HL-60 (cell line): ENCODE results near the gene HPD.
A peak's percentile ranks its signal among the peaks of the same experiment; 100 is the strongest.

Experiments used
- DNase-seq, 2 experiments: peaks; one replicate each; pipeline ENCODE4 v3.0.0-alpha.2; 2010 to 2020; ENCODE audit warnings: low read depth in 1 of 2, low spot score in 1 of 2
- H3K27ac ChIP-seq: fragments of 250-450 bp; sonication (Bioruptor Pico); replicated peaks from 2 replicates; pipeline ENCODE4 v1.5.1; 2020; ENCODE audit warnings: mild to moderate bottlenecking, moderate library complexity
- H3K27me3 ChIP-seq: fragments of 250-450 bp; sonication (Bioruptor Pico); 2 replicates; pipeline ENCODE4 v1.5.1; 2021; ENCODE audit warnings: mild to moderate bottlenecking, moderate library complexity; ENCODE audit not compliant: insufficient read depth, poor library complexity, severe bottlenecking
- H3K4me3 ChIP-seq: replicated peaks from 2 replicates; pipeline ENCODE4 v1.5.1; 2011; ENCODE audit warnings: mild to moderate bottlenecking, control low read depth, low read length; ENCODE audit not compliant: insufficient read depth
- GABPA ChIP-seq: IDR thresholded peaks from 2 replicates; pipeline ENCODE4 v1.6.1; 2012; ENCODE audit warnings: low read depth
- POLR2AphosphoS5 ChIP-seq: IDR thresholded peaks from 2 replicates; pipeline ENCODE4 v1.6.1; 2012; ENCODE audit warnings: low read depth
- REST ChIP-seq: IDR thresholded peaks from 2 replicates; pipeline ENCODE4 v1.6.1; 2012; ENCODE audit warnings: low read depth; ENCODE audit not compliant: insufficient replicate concordance
- SPI1 ChIP-seq: IDR thresholded peaks from 2 replicates; pipeline ENCODE4 v1.6.1; 2012; ENCODE audit warnings: low read depth, mild to moderate bottlenecking, borderline replicate concordance
- TF ChIP-seq, protein P1 (sequence below): IDR thresholded peaks from one replicate; pipeline ENCODE4 v1.5.1; 2011; ENCODE audit warnings: low read length, control low read depth, inconsistent platforms; ENCODE audit not compliant: insufficient read depth

HPD gene

DNA sequence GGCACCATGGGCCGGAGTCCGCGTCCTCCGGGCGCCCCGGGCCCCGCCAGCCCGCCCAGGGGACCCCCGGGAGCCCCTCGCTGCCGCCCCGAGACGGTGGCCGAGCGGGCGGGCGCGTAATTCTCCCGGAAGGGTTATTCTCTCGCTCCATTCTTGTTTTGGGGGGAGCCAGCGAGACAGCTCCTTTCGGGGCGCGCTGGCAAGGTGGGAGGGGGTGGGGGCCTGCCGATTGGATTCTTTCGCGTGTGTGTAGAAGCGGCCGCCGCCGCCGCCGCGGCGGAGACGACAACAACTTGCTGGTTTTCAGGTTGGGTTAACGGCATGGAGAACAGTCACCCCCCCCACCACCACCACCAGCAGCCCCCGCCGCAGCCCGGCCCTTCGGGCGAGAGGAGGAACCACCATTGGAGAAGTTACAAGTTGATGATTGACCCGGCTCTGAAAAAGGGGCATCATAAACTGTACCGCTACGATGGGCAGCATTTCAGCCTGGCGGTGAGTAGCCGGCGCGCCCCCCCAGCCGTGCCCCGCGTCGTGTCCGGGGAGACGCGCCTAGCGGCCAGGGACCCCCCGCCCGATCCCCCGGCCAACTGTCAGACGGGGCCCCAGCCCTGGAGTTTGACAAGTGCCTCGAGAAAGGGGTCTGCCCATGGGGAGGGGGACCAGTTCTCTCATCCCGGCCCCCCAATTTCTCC, 54.1 kb downstream of the HPD start:
- Histone ChIP-seq H3K27ac (peak overlapping the region; percentile 91), H3K27me3 (no peaks in the 10 kb centered on the region), H3K4me3 (peak overlapping the region; percentile 82)
- TF ChIP-seq SPI1 (no peak), POLR2AphosphoS5 (no peak)
- peak in 1 of 2 experiments; percentile 80 for DNase-seq

- H3K27me3 ChIP-seq: no peaks in the 10 kb centered on the region
- peak within 1 kb of the TSS; percentile 98 for H3K27ac ChIP-seq
- peak; percentile 80 to 83 for DNase-seq
- H3K4me3 ChIP-seq: peak within 1 kb of the TSS; percentile 82
- no peak for TF ChIP-seq REST
- TF ChIP-seq POLR2AphosphoS5: 0 out of 2 replicates have a peak, but pooled peaks have one; percentile 28
Observed at GRCh38 chr12:121803861-121804416, 54.7 kb downstream of the HPD start, which contains the start of gene SETD1B. SETD1B (plus strand) TSS chr12:121804009; CDS start chr12:121804738, 729 bp downstream.

GRCh38 chr12:121802843-121803698, 55.6 kb downstream of the HPD start:
- Histone ChIP-seq H3K27ac (peak overlapping the region; percentile 98), H3K27me3 (no peaks in the 10 kb centered on the region), H3K4me3 (peak overlapping the region; percentile 46)
- TF ChIP-seq REST (peak; percentile 70), SPI1 (0 out of 2 replicates have a peak, but pooled peaks have one; percentile 22), POLR2AphosphoS5 (peak; percentile 75), GABPA (no peak)
- TF ChIP-seq, protein P1, sequence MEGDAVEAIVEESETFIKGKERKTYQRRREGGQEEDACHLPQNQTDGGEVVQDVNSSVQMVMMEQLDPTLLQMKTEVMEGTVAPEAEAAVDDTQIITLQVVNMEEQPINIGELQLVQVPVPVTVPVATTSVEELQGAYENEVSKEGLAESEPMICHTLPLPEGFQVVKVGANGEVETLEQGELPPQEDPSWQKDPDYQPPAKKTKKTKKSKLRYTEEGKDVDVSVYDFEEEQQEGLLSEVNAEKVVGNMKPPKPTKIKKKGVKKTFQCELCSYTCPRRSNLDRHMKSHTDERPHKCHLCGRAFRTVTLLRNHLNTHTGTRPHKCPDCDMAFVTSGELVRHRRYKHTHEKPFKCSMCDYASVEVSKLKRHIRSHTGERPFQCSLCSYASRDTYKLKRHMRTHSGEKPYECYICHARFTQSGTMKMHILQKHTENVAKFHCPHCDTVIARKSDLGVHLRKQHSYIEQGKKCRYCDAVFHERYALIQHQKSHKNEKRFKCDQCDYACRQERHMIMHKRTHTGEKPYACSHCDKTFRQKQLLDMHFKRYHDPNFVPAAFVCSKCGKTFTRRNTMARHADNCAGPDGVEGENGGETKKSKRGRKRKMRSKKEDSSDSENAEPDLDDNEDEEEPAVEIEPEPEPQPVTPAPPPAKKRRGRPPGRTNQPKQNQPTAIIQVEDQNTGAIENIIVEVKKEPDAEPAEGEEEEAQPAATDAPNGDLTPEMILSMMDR: no peak
- peak; percentile 84 to 95 for DNase-seq

- TF ChIP-seq GABPA: no peak
- no peak for TF ChIP-seq SPI1
- TF ChIP-seq REST: no peak
- TF ChIP-seq, protein P1: no peak
- TF ChIP-seq POLR2AphosphoS5: no peak
- Histone ChIP-seq H3K27ac (peak overlapping the region; percentile 98), H3K4me3 (peak overlapping the region; percentile 46), H3K27me3 (no peaks in the 10 kb centered on the region)
- DNase-seq: no peak
Observed at GRCh38 chr12:121802485-121802842, 56.2 kb downstream of the HPD start.
